DOHH2 (cell line): ENCODE results near the gene AKAP8L.
"Not testable (repeated sequence)": the region's sequence is repeated elsewhere in the genome, so short reads cannot be mapped to it uniquely, and the experiment has no call there.

Experiments used
- H3F3A ChIP-seq: fragments of 200-600 bp; sonication (generic), shearing (Covaris generic); 2 replicates; pipeline ENCODE4 v1.6.0; 2016; ENCODE audit warnings: antibody characterized with exemption, mild to moderate bottlenecking; ENCODE audit not compliant: control insufficient read depth, insufficient read depth
- H3K27ac ChIP-seq: fragments of 200-600 bp; sonication (generic); 2 replicates; pipeline ENCODE4 v1.5.1; 2014; ENCODE audit warnings: low read depth, mild to moderate bottlenecking, low read length, moderate library complexity
- H3K27me3 ChIP-seq: fragments of 200-600 bp; sonication (generic); 2 replicates; pipeline ENCODE4 v1.6.1; 2014; ENCODE audit warnings: mild to moderate bottlenecking, low read length, mixed read lengths; ENCODE audit not compliant: control insufficient read depth
- H3K36me3 ChIP-seq: fragments of 200-600 bp; sonication (generic); 2 replicates; pipeline ENCODE4 v1.6.1; 2014; ENCODE audit warnings: mild to moderate bottlenecking, low read length, moderate library complexity, mixed read lengths; ENCODE audit not compliant: control insufficient read depth
- H3K4me1 ChIP-seq: fragments of 200-600 bp; sonication (generic); 2 replicates; pipeline ENCODE4 v1.6.1; 2014; ENCODE audit warnings: mild to moderate bottlenecking, low read length, mixed read lengths; ENCODE audit not compliant: control insufficient read depth
- H3K4me2 ChIP-seq: fragments of 200-600 bp; sonication (generic); 2 replicates; pipeline ENCODE4 v1.6.0; 2014; ENCODE audit warnings: mild to moderate bottlenecking, low read length, moderate library complexity
- H3K4me3 ChIP-seq: fragments of 200-600 bp; sonication (generic); 2 replicates; pipeline ENCODE4 v1.5.1; 2014; ENCODE audit warnings: mild to moderate bottlenecking, low read length, mixed read lengths
- H3K79me2 ChIP-seq: fragments of 200-600 bp; sonication (generic); 2 replicates; pipeline ENCODE4 v1.6.1; 2014; ENCODE audit warnings: mild to moderate bottlenecking, low read length, mixed read lengths; ENCODE audit not compliant: control insufficient read depth
- H3K9me2 ChIP-seq: fragments of 200-600 bp; sonication (generic); replicated peaks from 2 replicates; pipeline ENCODE4 v1.6.1; 2014; ENCODE audit warnings: mild to moderate bottlenecking, low read length, mixed read lengths; ENCODE audit not compliant: control insufficient read depth
- H3K9me3 ChIP-seq: fragments of 200-600 bp; sonication (generic); 2 replicates; pipeline ENCODE4 v1.6.1; 2014; ENCODE audit warnings: antibody characterized with exemption, low read length, mixed read lengths; ENCODE audit not compliant: control insufficient read depth, insufficient read depth
- H4K20me1 ChIP-seq: fragments of 200-600 bp; sonication (generic); 2 replicates; pipeline ENCODE4 v1.6.0; 2014; ENCODE audit warnings: low read depth, mild to moderate bottlenecking, antibody characterized with exemption, low read length, moderate library complexity; ENCODE audit not compliant: control insufficient read depth, insufficient read depth
- EZH2phosphoT487 ChIP-seq: fragments of 200-600 bp; sonication (generic); IDR thresholded peaks from 2 replicates; pipeline ENCODE4 v1.6.1; 2017; ENCODE audit warnings: borderline replicate concordance, mild to moderate bottlenecking, antibody characterized with exemption, low read length, moderate library complexity, mixed read lengths
- TF ChIP-seq, protein P1 (sequence below): fragments of 200-600 bp; sonication (generic); IDR thresholded peaks from one replicate; pipeline ENCODE4 v1.5.1; 2014; ENCODE audit warnings: antibody characterized with exemption, mild to moderate bottlenecking, low read depth, low read length; ENCODE audit not compliant: poor library complexity, severe bottlenecking

The AKAP8L gene

DNA sequence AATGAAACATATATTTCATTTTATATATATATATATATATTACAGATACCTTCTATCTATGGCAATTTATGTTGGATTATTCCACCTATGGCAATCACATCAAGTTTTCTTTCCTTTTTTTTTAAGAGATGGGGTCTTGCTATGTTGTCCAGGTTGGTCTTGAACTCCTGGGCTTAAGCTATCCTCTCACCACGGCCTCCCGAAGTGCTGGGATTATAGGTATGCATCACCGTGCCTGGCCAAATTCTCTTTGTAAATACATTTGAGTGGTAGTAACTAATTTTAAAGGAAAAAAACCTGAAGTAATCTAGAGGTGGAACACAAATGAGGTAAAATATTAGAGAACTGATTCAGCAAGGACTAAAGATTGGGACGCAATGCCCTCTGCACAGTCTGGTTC, 64.9 kb downstream of the AKAP8L start:
- no peak overlapping the region for H3K27ac ChIP-seq
- H3K4me2 ChIP-seq = no peak overlapping the region
- H3K79me2 ChIP-seq = no peaks in the 10 kb centered on the region
- no peaks in the 10 kb centered on the region for H3K9me3 ChIP-seq
- no peaks in the 10 kb centered on the region for H4K20me1 ChIP-seq
- no peaks in the 10 kb centered on the region for H3K27me3 ChIP-seq
- H3K4me1 ChIP-seq = peaks cover 4% of the 10 kb centered on the region
- peaks cover 13% of the 10 kb centered on the region; the same call in 1 of the 2 replicates for H3F3A ChIP-seq
- peaks cover 42% of the 10 kb centered on the region for H3K36me3 ChIP-seq
- H3K9me2 ChIP-seq = no peaks in the 10 kb centered on the region
- TF ChIP-seq, protein P1, sequence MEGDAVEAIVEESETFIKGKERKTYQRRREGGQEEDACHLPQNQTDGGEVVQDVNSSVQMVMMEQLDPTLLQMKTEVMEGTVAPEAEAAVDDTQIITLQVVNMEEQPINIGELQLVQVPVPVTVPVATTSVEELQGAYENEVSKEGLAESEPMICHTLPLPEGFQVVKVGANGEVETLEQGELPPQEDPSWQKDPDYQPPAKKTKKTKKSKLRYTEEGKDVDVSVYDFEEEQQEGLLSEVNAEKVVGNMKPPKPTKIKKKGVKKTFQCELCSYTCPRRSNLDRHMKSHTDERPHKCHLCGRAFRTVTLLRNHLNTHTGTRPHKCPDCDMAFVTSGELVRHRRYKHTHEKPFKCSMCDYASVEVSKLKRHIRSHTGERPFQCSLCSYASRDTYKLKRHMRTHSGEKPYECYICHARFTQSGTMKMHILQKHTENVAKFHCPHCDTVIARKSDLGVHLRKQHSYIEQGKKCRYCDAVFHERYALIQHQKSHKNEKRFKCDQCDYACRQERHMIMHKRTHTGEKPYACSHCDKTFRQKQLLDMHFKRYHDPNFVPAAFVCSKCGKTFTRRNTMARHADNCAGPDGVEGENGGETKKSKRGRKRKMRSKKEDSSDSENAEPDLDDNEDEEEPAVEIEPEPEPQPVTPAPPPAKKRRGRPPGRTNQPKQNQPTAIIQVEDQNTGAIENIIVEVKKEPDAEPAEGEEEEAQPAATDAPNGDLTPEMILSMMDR = no peak
- TF ChIP-seq EZH2phosphoT487 = no peak
- no peak overlapping the region for H3K4me3 ChIP-seq

DNA sequence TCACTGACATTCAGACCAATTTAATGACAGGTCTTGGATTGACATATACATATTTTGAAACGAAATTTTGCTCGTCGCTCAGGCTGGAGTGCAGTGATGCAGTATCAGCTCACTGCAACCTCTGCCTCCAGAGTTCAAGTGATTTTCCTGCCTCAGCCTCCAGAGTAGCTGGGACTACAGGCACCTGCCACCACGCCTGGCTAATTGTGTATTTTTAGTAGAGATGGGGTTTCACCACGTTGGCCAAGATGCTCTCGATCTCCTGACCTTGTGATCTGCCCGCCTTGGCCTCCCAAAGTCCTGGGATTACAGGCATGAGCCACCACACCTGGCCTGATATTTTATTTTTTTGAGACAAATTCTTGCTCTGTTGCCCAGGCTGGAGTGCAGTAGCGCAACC, 66.3 kb downstream of the AKAP8L start:
- not testable (repeated sequence) for H3K4me1 ChIP-seq, H3K4me2 ChIP-seq, H4K20me1 ChIP-seq, H3K9me3 ChIP-seq, H3K27ac ChIP-seq, H3K4me3 ChIP-seq, H3K9me2 ChIP-seq, H3K27me3 ChIP-seq, H3K79me2 ChIP-seq
- H3K36me3 ChIP-seq = peaks cover 29% of the 10 kb centered on the region
- H3F3A ChIP-seq = peaks cover 13% of the 10 kb centered on the region; the same call in 1 of the 2 replicates

- H3K9me3 ChIP-seq, H3F3A ChIP-seq, H3K27me3 ChIP-seq, H4K20me1 ChIP-seq, H3K79me2 ChIP-seq, H3K4me2 ChIP-seq, H3K4me1 ChIP-seq, H3K9me2 ChIP-seq, H3K27ac ChIP-seq, H3K36me3 ChIP-seq, H3K4me3 ChIP-seq: not testable (repeated sequence)
These were observed 77.5 kb downstream of the AKAP8L start for GRCh38 chr19:15341328-15341727.

- no peak overlapping the region for H3K4me2 ChIP-seq
- no peaks in the 10 kb centered on the region for H3K27me3 ChIP-seq
- no peaks in the 10 kb centered on the region for H3K9me2 ChIP-seq
- H3K4me3 ChIP-seq = no peak overlapping the region
- no peaks in the 10 kb centered on the region for H3K9me3 ChIP-seq
- no peak overlapping the region for H3K27ac ChIP-seq
- H3F3A ChIP-seq = 0 out of 2 replicates have a peak, but pooled peaks cover 2% of the 10 kb centered on the region
- no peak for TF ChIP-seq EZH2phosphoT487
- TF ChIP-seq, protein P1 = no peak
- no peaks in the 10 kb centered on the region for H3K79me2 ChIP-seq
- no peaks in the 10 kb centered on the region for H4K20me1 ChIP-seq
- H3K4me1 ChIP-seq = no peaks in the 10 kb centered on the region
- no peaks in the 10 kb centered on the region for H3K36me3 ChIP-seq
These were observed 78.7 kb downstream of the AKAP8L start for GRCh38 chr19:15340086-15340485.
